Measurements from ENCODE around the gene OOSP2. TPM values are rescaled to one million over a fixed set of nuclear protein-coding genes. Genes with fewer than 3 reads are reported as not detected.

The OOSP2 gene
- total and polyA plus RNA-seq, 7 donors = not detected

- 66 to 89% methylated on average over 2 of the region's 2 CpGs for WGBS, 2 donors
- no peaks in the 10 kb centered on the region for H3K4me1 ChIP-seq
- no peaks in the 10 kb centered on the region for H3K9me3 ChIP-seq
- intact Hi-C loops (cut with DNase I) = no loop called here
- H3K36me3 ChIP-seq = no peaks in the 10 kb centered on the region
- no peak for DNase-seq
- H3K4me3 ChIP-seq = no peak overlapping the region
- H3K27me3 ChIP-seq = no peaks in the 10 kb centered on the region
- H3K27ac ChIP-seq = no peak overlapping the region
- TF ChIP-seq POLR2AphosphoS5 (IDR thresholded peaks at IDR 0.05) (no peak), EP300 (IDR thresholded peaks at IDR 0.05) (no peak)
Measured at GRCh38 chr11:60085909-60086308, 45.7 kb downstream of the OOSP2 start.

GRCh38 chr11:60087239-60087638 is 47.0 kb downstream of the OOSP2 start:
- Histone ChIP-seq H3K27ac (no peak overlapping the region), H3K27me3 (no peaks in the 10 kb centered on the region), H3K36me3 (no peaks in the 10 kb centered on the region), H3K9me3 (no peaks in the 10 kb centered on the region), H3K4me3 (no peak overlapping the region), H3K4me1 (no peaks in the 10 kb centered on the region)
- WGBS, 2 donors = 86 to 92% methylated on average over 1 of the region's 1 CpG
- intact Hi-C loops (cut with DNase I) = no loop called here
- no peak for DNase-seq
- TF ChIP-seq POLR2A (IDR thresholded peaks at IDR 0.05) (no peak), POLR2AphosphoS5 (IDR thresholded peaks at IDR 0.05) (no peak), CTCF (IDR thresholded peaks at IDR 0.05) (no peak), EP300 (IDR thresholded peaks at IDR 0.05) (no peak)

GRCh38 chr11:60088364-60088763 is 48.2 kb downstream of the OOSP2 start, which contains the start of gene MS4A2:
MS4A2 (plus strand) TSS chr11:60088664; CDS start chr11:60088766, 102 bp downstream.
- no peak for TF ChIP-seq POLR2AphosphoS5 (IDR thresholded peaks at IDR 0.05)
- TF ChIP-seq EP300 (IDR thresholded peaks at IDR 0.05) = no peak
- no peak for TF ChIP-seq POLR2A (IDR thresholded peaks at IDR 0.05)
- TF ChIP-seq CTCF (IDR thresholded peaks at IDR 0.05) = no peak
- WGBS, 2 donors = 85 to 93% methylated on average over 1 of the region's 1 CpG

GRCh38 chr11:60095477-60096120 is 55.4 kb downstream of the OOSP2 start:
- TF ChIP-seq POLR2A (IDR thresholded peaks at IDR 0.05) = no peak
- TF ChIP-seq EP300 (IDR thresholded peaks at IDR 0.05) = no peak
- no peak for TF ChIP-seq CTCF (IDR thresholded peaks at IDR 0.05)
- no peak for TF ChIP-seq POLR2AphosphoS5 (IDR thresholded peaks at IDR 0.05)
- 63 to 71% methylated on average over 4 of the region's 4 CpGs for WGBS, 2 donors
- no peak for DNase-seq
- Histone ChIP-seq H3K27ac (no peak overlapping the region), H3K4me3 (no peak overlapping the region), H3K27me3 (no peaks in the 10 kb centered on the region), H3K4me1 (no peaks in the 10 kb centered on the region), H3K9me3 (no peaks in the 10 kb centered on the region), H3K36me3 (no peaks in the 10 kb centered on the region)
- intact Hi-C loops (cut with DNase I) = no loop called here

More at GRCh38 chr11:60088364-60088763, 48.2 kb downstream of the OOSP2 start, which contains the start of gene MS4A2:
- Histone ChIP-seq H3K9me3 (no peaks in the 10 kb centered on the region), H3K27me3 (no peaks in the 10 kb centered on the region), H3K4me1 (no peaks in the 10 kb centered on the region), H3K27ac (no peak within 1 kb of the TSS), H3K4me3 (no peak within 1 kb of the TSS), H3K36me3 (no peaks in the 10 kb centered on the region)
- no peak for DNase-seq
- intact Hi-C loops (cut with DNase I) = no loop called here

GRCh38 chr11:60097189-60097588 is 57.0 kb downstream of the OOSP2 start:
- intact Hi-C loops (cut with DNase I) = no loop called here
- H3K27me3 ChIP-seq = no peaks in the 10 kb centered on the region
- H3K9me3 ChIP-seq = no peaks in the 10 kb centered on the region
- H3K36me3 ChIP-seq = no peaks in the 10 kb centered on the region
- WGBS, 2 donors = 87 to 96% methylated on average over 1 of the region's 1 CpG
- TF ChIP-seq EP300 (IDR thresholded peaks at IDR 0.05) = no peak
- TF ChIP-seq CTCF (IDR thresholded peaks at IDR 0.05) = no peak
- no peak for TF ChIP-seq POLR2A (IDR thresholded peaks at IDR 0.05)
- no peak for TF ChIP-seq POLR2AphosphoS5 (IDR thresholded peaks at IDR 0.05)
- no peak overlapping the region for H3K27ac ChIP-seq
- DNase-seq = no peak
- H3K4me1 ChIP-seq = no peaks in the 10 kb centered on the region
- H3K4me3 ChIP-seq = no peak overlapping the region

Other genes with a start within 250 kb of the OOSP2 start
- 10 to 100 TPM; 41.9 to 52.6 (median 44.9) TPM for gene MRPL16, start 229.6 kb upstream of the OOSP2 start, total RNA-seq
- gene MRPL16, start 229.6 kb upstream of the OOSP2 start, polyA plus RNA-seq = 10 to 100 TPM; 63.7 to 79.5 (median 75.7) TPM
- gene CBLIF, start 194.9 kb upstream of the OOSP2 start, total RNA-seq = not detected
- under 1 TPM in 1 of 3 donors, not detected in 2; 0.28 TPM for gene CBLIF, start 194.9 kb upstream of the OOSP2 start, polyA plus RNA-seq
- not detected for gene TCN1, start 173.9 kb upstream of the OOSP2 start, total RNA-seq
- gene TCN1, start 173.9 kb upstream of the OOSP2 start, polyA plus RNA-seq = 1 to 10 TPM in 1 of 3 donors, not detected in 2; 1.8 TPM
- gene OOSP3, start 161.6 kb upstream of the OOSP2 start, total RNA-seq = not detected
- gene OOSP3, start 161.6 kb upstream of the OOSP2 start, polyA plus RNA-seq = not detected
- gene OOSP1, start 102.0 kb upstream of the OOSP2 start, total RNA-seq = not detected
- gene OOSP1, start 102.0 kb upstream of the OOSP2 start, polyA plus RNA-seq = not detected
- not detected for gene OOSP4A, start 76.4 kb upstream of the OOSP2 start, total RNA-seq
- not detected for gene OOSP4A, start 76.4 kb upstream of the OOSP2 start, polyA plus RNA-seq
- gene OOSP4B, start 23.2 kb upstream of the OOSP2 start, total RNA-seq = not detected
- gene OOSP4B, start 23.2 kb upstream of the OOSP2 start, polyA plus RNA-seq = not detected
- not detected for gene MS4A3, start 16.3 kb downstream of the OOSP2 start, total RNA-seq
- not detected for gene MS4A3, start 16.3 kb downstream of the OOSP2 start, polyA plus RNA-seq
- 1 to 10 TPM in 3 of 4 donors, not detected in 1; 1.2 to 2.5 (median 1.6) TPM for gene MS4A2, start 48.3 kb downstream of the OOSP2 start, total RNA-seq
- gene MS4A2, start 48.3 kb downstream of the OOSP2 start, polyA plus RNA-seq = under 1 TPM in 2 of 3 donors, not detected in 1; 0.26 to 0.60 TPM
- gene MS4A6A, start 142.7 kb downstream of the OOSP2 start, total RNA-seq = 100 to 1,000 TPM in 2 of 4 donors, 10 to 100 TPM in 2; 64.3 to 115 (median 87.7) TPM
- gene MS4A6A, start 142.7 kb downstream of the OOSP2 start, polyA plus RNA-seq = 100 to 1,000 TPM in 1 of 3 donors, 10 to 100 TPM in 2; 58.9 to 113 (median 80.0) TPM
- 10 to 100 TPM in 2 of 4 donors, 1 to 10 TPM in 2; 2.6 to 11.1 (median 8.8) TPM for gene MS4A4E, start 202.7 kb downstream of the OOSP2 start, total RNA-seq
- gene MS4A4E, start 202.7 kb downstream of the OOSP2 start, polyA plus RNA-seq = under 1 TPM in 1 of 3 donors, not detected in 2; 0.48 TPM
- gene MS4A4A, start 240.3 kb downstream of the OOSP2 start, total RNA-seq = 10 to 100 TPM; 12.7 to 49.9 (median 38.3) TPM
- gene MS4A4A, start 240.3 kb downstream of the OOSP2 start, polyA plus RNA-seq = 10 to 100 TPM; 10.8 to 43.9 (median 25.0) TPM

Data from sigmoid colon (tissue), 7 donors.